Measurements from ENCODE around the gene CHL1. TPM values are rescaled to one million over a fixed set of nuclear protein-coding genes. Genes with fewer than 3 reads are reported as not detected.

Gene CHL1
- total and polyA plus RNA-seq, 2 experiments from 2014 or later, result 1.4 to 1.9 TPM

DNA sequence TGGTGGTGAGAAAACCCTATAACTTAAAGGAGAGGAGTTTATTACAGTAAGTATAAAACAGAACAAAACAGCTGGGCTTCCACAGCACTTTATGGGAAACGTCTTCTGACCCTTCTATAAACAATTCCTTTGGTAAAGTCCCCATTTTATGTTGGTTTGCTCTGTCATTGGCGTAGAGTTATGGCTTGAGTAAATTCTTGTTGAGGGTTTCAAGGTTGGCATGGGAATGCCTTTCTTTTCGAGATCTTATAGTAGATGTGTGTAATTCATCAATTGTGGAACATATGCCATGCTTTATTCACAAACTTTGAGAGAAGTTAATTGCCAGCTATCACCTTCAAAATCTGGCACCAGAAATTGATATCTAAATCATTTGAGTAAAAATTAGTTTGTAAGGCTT, 11.6 kb upstream of the CHL1 start:
- H3K4me2 ChIP-seq, result no peak overlapping the region
- H3K36me3 ChIP-seq (ENCODE audit: insufficient read depth), result no peaks in the 10 kb centered on the region
- ATAC-seq (no peak), DNase-seq (ENCODE audit: low spot score) (no peak)
- Mint-ChIP-seq H3K27ac (no peak overlapping the region), H3K4me1 (no peaks in the 10 kb centered on the region), H3K27me3 (ENCODE audit: insufficient read depth, low read depth, poor library complexity) (no peaks in the 10 kb centered on the region), H3K9me3 (peaks cover 80% of the 10 kb centered on the region), H3K4me3 (no peak overlapping the region), H3K36me3 (ENCODE audit: low read depth) (peaks cover 14% of the 10 kb centered on the region; the same call in 2 of the 3 replicates)
- no peaks in the 10 kb centered on the region for H4K20me1 ChIP-seq (replicated peaks; ENCODE audit: insufficient read depth)
- H3K27me3 ChIP-seq (ENCODE audit: insufficient read depth), result no peaks in the 10 kb centered on the region
- no peak overlapping the region for H3K4me3 ChIP-seq
- no peaks in the 10 kb centered on the region for H3K9me2 ChIP-seq (ENCODE audit: insufficient read depth)
- no peaks in the 10 kb centered on the region for H3F3A ChIP-seq (replicated peaks; ENCODE audit: low read depth)
- no peaks in the 10 kb centered on the region for H3K79me2 ChIP-seq (replicated peaks; ENCODE audit: insufficient read depth)
- no peak overlapping the region; the same call in 1 of the 2 replicates for H2AFZ ChIP-seq
- H3K4me1 ChIP-seq (ENCODE audit: insufficient read depth), result no peaks in the 10 kb centered on the region
- H3K27ac ChIP-seq (ENCODE audit: low read depth), result no peak overlapping the region
- no peak for TF ChIP-seq ZNF114 (CRISPR knock-in tag; IDR thresholded peaks at IDR 0.05)
- TF ChIP-seq, protein P1, sequence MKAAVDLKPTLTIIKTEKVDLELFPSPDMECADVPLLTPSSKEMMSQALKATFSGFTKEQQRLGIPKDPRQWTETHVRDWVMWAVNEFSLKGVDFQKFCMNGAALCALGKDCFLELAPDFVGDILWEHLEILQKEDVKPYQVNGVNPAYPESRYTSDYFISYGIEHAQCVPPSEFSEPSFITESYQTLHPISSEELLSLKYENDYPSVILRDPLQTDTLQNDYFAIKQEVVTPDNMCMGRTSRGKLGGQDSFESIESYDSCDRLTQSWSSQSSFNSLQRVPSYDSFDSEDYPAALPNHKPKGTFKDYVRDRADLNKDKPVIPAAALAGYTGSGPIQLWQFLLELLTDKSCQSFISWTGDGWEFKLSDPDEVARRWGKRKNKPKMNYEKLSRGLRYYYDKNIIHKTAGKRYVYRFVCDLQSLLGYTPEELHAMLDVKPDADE (IDR thresholded peaks at IDR 0.05), result no peak
- TF ChIP-seq EZH2phosphoT487 (IDR thresholded peaks at IDR 0.05; ENCODE audit: unreplicated experiment), result no peak
- TF ChIP-seq JUNB (IDR thresholded peaks at IDR 0.05; ENCODE audit: unreplicated experiment), result no peak
- TF ChIP-seq EZH2 (IDR thresholded peaks at IDR 0.05; ENCODE audit: low read depth, unreplicated experiment), result no peak
- no peak for TF ChIP-seq ZNF331 (CRISPR knock-in tag; IDR thresholded peaks at IDR 0.05; ENCODE audit: low read depth)
- TF ChIP-seq STAT1 (IDR thresholded peaks at IDR 0.05; ENCODE audit: unreplicated experiment), result no peak

DNA sequence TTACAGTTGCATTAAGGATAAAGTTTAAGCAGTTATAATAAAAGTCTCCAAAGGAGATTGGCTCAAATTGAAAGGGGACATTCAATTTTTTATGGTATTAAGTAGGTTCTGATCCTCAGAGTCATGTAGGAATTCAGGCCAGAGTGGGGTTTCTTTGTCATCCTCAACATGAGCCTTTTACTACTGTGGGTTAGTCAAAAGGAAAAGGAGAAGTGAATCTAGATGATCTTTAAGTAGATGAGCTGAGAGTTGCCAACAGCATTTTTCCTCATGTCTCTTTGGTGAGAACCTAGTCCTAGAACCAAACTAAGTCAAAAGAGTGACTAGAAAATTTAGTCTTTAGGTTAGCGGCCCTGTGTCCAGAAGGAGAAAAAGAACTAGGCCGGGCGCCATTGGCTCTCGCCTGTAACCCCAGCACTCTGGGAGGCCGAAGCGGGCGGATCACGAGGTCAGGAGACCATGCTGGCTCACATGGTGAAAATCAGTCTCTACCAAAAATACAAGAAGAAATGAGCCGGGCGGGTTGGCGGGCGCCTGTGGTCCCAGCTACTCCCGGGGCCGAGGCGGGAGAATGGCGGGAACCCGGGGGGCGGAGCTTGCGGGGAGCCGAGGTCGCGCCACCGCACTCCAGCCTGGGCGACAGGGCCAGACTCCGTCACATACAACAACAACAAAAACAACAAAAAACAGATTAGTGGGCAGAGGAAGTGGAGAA, 4.2 kb upstream of the CHL1 start:
- H4K20me1 ChIP-seq (replicated peaks; ENCODE audit: insufficient read depth), result no peaks in the 10 kb centered on the region
- no peaks in the 10 kb centered on the region for H3K9me2 ChIP-seq (ENCODE audit: insufficient read depth)
- H2AFZ ChIP-seq, result peak overlapping the region; percentile 88; the same call in 1 of the 2 replicates
- H3K27me3 Mint-ChIP-seq (ENCODE audit: insufficient read depth, low read depth, poor library complexity), result peaks cover 4% of the 10 kb centered on the region
- DNase-seq (ENCODE audit: low spot score), result peak; percentile 64
- no peak overlapping the region for H3K27ac ChIP-seq (ENCODE audit: low read depth)
- peaks cover 21% of the 10 kb centered on the region for H3K4me1 ChIP-seq (ENCODE audit: insufficient read depth)
- H3F3A ChIP-seq (replicated peaks; ENCODE audit: low read depth), result no peaks in the 10 kb centered on the region
- H3K4me1 Mint-ChIP-seq, result no peaks in the 10 kb centered on the region
- H3K36me3 Mint-ChIP-seq (ENCODE audit: low read depth), result peaks cover 17% of the 10 kb centered on the region
- peaks cover 78% of the 10 kb centered on the region for H3K9me3 Mint-ChIP-seq
- peak overlapping the region; percentile 60; the same call in 1 of the 2 replicates for H3K4me2 ChIP-seq
- H3K27ac Mint-ChIP-seq, result no peak overlapping the region
- no peak overlapping the region; the same call in 1 of the 2 replicates for H3K4me3 ChIP-seq
- H3K4me3 Mint-ChIP-seq, result no peak overlapping the region
- H3K79me2 ChIP-seq (replicated peaks; ENCODE audit: insufficient read depth), result no peaks in the 10 kb centered on the region
- TF ChIP-seq, protein P1 (IDR thresholded peaks at IDR 0.05), result no peak
- TF ChIP-seq, protein P2, sequence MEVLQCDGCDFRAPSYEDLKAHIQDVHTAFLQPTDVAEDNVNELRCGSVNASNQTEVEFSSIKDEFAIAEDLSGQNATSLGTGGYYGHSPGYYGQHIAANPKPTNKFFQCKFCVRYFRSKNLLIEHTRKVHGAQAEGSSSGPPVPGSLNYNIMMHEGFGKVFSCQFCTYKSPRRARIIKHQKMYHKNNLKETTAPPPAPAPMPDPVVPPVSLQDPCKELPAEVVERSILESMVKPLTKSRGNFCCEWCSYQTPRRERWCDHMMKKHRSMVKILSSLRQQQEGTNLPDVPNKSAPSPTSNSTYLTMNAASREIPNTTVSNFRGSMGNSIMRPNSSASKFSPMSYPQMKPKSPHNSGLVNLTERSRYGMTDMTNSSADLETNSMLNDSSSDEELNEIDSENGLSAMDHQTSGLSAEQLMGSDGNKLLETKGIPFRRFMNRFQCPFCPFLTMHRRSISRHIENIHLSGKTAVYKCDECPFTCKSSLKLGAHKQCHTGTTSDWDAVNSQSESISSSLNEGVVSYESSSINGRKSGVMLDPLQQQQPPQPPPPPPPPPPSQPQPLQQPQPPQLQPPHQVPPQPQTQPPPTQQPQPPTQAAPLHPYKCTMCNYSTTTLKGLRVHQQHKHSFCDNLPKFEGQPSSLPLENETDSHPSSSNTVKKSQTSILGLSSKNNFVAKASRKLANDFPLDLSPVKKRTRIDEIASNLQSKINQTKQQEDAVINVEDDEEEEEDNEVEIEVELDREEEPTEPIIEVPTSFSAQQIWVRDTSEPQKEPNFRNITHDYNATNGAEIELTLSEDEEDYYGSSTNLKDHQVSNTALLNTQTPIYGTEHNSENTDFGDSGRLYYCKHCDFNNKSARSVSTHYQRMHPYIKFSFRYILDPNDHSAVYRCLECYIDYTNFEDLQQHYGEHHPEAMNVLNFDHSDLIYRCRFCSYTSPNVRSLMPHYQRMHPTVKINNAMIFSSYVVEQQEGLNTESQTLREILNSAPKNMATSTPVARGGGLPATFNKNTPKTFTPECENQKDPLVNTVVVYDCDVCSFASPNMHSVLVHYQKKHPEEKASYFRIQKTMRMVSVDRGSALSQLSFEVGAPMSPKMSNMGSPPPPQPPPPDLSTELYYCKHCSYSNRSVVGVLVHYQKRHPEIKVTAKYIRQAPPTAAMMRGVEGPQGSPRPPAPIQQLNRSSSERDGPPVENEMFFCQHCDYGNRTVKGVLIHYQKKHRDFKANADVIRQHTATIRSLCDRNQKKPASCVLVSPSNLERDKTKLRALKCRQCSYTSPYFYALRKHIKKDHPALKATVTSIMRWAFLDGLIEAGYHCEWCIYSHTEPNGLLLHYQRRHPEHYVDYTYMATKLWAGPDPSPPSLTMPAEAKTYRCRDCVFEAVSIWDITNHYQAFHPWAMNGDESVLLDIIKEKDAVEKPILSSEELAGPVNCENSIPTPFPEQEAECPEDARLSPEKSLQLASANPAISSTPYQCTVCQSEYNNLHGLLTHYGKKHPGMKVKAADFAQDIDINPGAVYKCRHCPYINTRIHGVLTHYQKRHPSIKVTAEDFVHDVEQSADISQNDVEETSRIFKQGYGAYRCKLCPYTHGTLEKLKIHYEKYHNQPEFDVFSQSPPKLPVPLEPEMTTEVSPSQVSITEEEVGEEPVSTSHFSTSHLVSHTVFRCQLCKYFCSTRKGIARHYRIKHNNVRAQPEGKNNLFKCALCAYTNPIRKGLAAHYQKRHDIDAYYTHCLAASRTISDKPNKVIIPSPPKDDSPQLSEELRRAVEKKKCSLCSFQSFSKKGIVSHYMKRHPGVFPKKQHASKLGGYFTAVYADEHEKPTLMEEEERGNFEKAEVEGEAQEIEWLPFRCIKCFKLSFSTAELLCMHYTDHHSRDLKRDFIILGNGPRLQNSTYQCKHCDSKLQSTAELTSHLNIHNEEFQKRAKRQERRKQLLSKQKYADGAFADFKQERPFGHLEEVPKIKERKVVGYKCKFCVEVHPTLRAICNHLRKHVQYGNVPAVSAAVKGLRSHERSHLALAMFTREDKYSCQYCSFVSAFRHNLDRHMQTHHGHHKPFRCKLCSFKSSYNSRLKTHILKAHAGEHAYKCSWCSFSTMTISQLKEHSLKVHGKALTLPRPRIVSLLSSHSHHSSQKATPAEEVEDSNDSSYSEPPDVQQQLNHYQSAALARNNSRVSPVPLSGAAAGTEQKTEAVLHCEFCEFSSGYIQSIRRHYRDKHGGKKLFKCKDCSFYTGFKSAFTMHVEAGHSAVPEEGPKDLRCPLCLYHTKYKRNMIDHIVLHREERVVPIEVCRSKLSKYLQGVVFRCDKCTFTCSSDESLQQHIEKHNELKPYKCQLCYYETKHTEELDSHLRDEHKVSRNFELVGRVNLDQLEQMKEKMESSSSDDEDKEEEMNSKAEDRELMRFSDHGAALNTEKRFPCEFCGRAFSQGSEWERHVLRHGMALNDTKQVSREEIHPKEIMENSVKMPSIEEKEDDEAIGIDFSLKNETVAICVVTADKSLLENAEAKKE (CRISPR knock-in tag; IDR thresholded peaks at IDR 0.05), result no peak
- no peak for TF ChIP-seq ZNF114 (CRISPR knock-in tag; IDR thresholded peaks at IDR 0.05)
- H3K27me3 ChIP-seq (ENCODE audit: insufficient read depth), result peaks cover 46% of the 10 kb centered on the region
- ATAC-seq, result no peak
- no peaks in the 10 kb centered on the region for H3K36me3 ChIP-seq (ENCODE audit: insufficient read depth)
